ENCODE data around the gene ZBTB5.

GRCh38 chr9:37456817-37457216 lies 8.4 kb downstream of the ZBTB5 start:
- TF ChIP-seq POLR2AphosphoS5 (IDR thresholded peaks at IDR 0.05; ENCODE audit: low read depth, low read length) (no peak), POLR2A (IDR thresholded peaks at IDR 0.05; ENCODE audit: low read depth, low read length) (no peak)

Data from GM12892 (cell line).